Kidney (tissue), 14 donors: ENCODE measurements around the gene SLC37A4. TPM values are rescaled to one million over a fixed set of nuclear protein-coding genes. Genes with fewer than 3 reads are reported as not detected.
A peak's percentile ranks its signal among the peaks of the same experiment; 100 is the strongest.

Experiments
- DNase-seq, 5 donors: peaks; one replicate each; pipeline ENCODE4 v3.0.0-alpha.2; 2013 to 2020
- FAIRE-seq: peaks from 2 replicates; lab custom pipeline; 2012; peaks lifted over from hg19 to GRCh38; lab: Jason Lieb, UNC
- H3K27ac ChIP-seq, 2 donors: one replicate each; pipeline ENCODE4 v1.7.0; 2013; ENCODE audit warnings: low read depth in 2 of 2, low read length in 2 of 2, inconsistent platforms in 1 of 2
- H3K27me3 ChIP-seq: one replicate; pipeline ENCODE4 v1.7.1; 2013; ENCODE audit warnings: low read length, inconsistent platforms; ENCODE audit not compliant: control insufficient read depth, insufficient read depth
- H3K36me3 ChIP-seq, 3 donors: one replicate each; pipeline versions ENCODE4 v1.7.0 to v1.7.1; 2013; ENCODE audit warnings: low read length in 3 of 3, control low read depth in 1 of 3, inconsistent platforms in 1 of 3; ENCODE audit not compliant: insufficient read depth in 3 of 3, control insufficient read depth in 2 of 3
- H3K4me1 ChIP-seq, 3 donors: one replicate each; pipeline versions ENCODE4 v1.7.0 to v1.7.1; 2013; ENCODE audit warnings: low read length in 3 of 3, inconsistent platforms in 1 of 3, low read depth in 1 of 3; ENCODE audit not compliant: control insufficient read depth in 2 of 3, insufficient read depth in 2 of 3
- H3K4me3 ChIP-seq, 3 donors: one replicate each; pipeline versions ENCODE4 v1.7.0 to v1.8.1; 2013; ENCODE audit warnings: low read length in 3 of 3, control low read depth in 1 of 3, inconsistent platforms in 1 of 3
- H3K9ac ChIP-seq, 3 donors: one replicate each; pipeline versions ENCODE4 v1.7.0 to v1.7.1; 2013; ENCODE audit warnings: low read length in 3 of 3, control low read depth in 1 of 3, inconsistent platforms in 1 of 3
- H3K9me3 ChIP-seq, 3 donors: one replicate each; pipeline versions ENCODE4 v1.7.0 to v1.7.1; 2013; ENCODE audit warnings: low read length in 3 of 3, control low read depth in 1 of 3, inconsistent platforms in 1 of 3; ENCODE audit not compliant: control insufficient read depth in 2 of 3, insufficient read depth in 1 of 3
- CTCF ChIP-seq: IDR thresholded peaks from 3 replicates; pipeline ENCODE4 v1.5.1; 2012; ENCODE audit warnings: mild to moderate bottlenecking, moderate library complexity, borderline replicate concordance; ENCODE audit not compliant: insufficient read depth; ENCODE audit errors: extremely low read depth
- intact Hi-C: fragments of 100-400 bp; cut with DNase I; formaldehyde crosslinking; loops from one replicate; pipeline ENCODE4 v1.11.1; 2022
- polyA plus RNA-seq: library from polyadenylated mRNA; stranded (reverse); fragments of 350-450 nt; fragmentation: Illumina TruSeq; extraction: RNeasy Lipid Tissue Mini Kit (QIAGEN cat#74804); gene quantifications from one replicate; pipeline ENCODE4 v1.2.3, GENCODE V29; 2014; ENCODE audit warnings: low read depth, low replicate concordance; ENCODE audit not compliant: insufficient read depth
- total RNA-seq: library from RNA; stranded (reverse); fragmentation: NEBNext Ultra II Directional; extraction: Animal tissue kit (Norgen Biotek cat#: 25700); gene quantifications from one replicate; pipeline ENCODE4 v1.2.1, GENCODE V29; 2021
- donor health status: control.
- donor health status: control.
- donor health status: control.
- donor health status: control.
- donor health status: control.
- donor health status: DM: yes; HTN: yes; CAD: no.
- donor health status: Normal renal cell carcinoma (clear cell type).

Gene SLC37A4
- total and polyA plus RNA-seq, 2 donors from 2014 or later: 49.5 to 115 TPM

- H3K4me1 ChIP-seq: peaks cover 5 to 62% (median 53%) of the 10 kb centered on the region in 3 donors
- H3K9me3 ChIP-seq: no peaks in the 10 kb centered on the region
- H3K27ac ChIP-seq: peak overlapping the region; percentile 60 to 66
- TF ChIP-seq CTCF: no peak
- no peak for DNase-seq
- H3K4me3 ChIP-seq: peak overlapping the region in 2 of 3 donors; percentile 53 to 91
- H3K9ac ChIP-seq: no peak overlapping the region
- FAIRE-seq: no peak
- no peaks in the 10 kb centered on the region for H3K27me3 ChIP-seq
- peaks cover 9 to 47% (median 33%) of the 10 kb centered on the region in 3 donors for H3K36me3 ChIP-seq
- intact Hi-C loops: no loop called here
Observed at GRCh38 chr11:119024430-119025098, 6.1 kb downstream of the SLC37A4 start.

- no peak for TF ChIP-seq CTCF
- Histone ChIP-seq H3K27me3 (no peaks in the 10 kb centered on the region), H3K4me3 (no peak overlapping the region), H3K27ac (no peak overlapping the region), H3K36me3 (peaks cover 9 to 47% (median 33%) of the 10 kb centered on the region in 3 donors), H3K4me1 (peaks cover 1 to 57% (median 47%) of the 10 kb centered on the region in 3 donors), H3K9me3 (no peaks in the 10 kb centered on the region), H3K9ac (no peak overlapping the region)
- DNase-seq: no peak
- intact Hi-C loops: no loop called here
- no peak for FAIRE-seq
Observed at GRCh38 chr11:119023741-119024140, 6.9 kb downstream of the SLC37A4 start.

GRCh38 chr11:119021631-119022030 is 9.0 kb downstream of the SLC37A4 start:
- H3K9ac ChIP-seq: no peak overlapping the region
- DNase-seq (no peak), FAIRE-seq (no peak)
- H3K27me3 ChIP-seq: no peaks in the 10 kb centered on the region
- peaks cover 9 to 37% (median 23%) of the 10 kb centered on the region in 3 donors for H3K36me3 ChIP-seq
- no peak overlapping the region for H3K4me3 ChIP-seq
- peaks cover 0 to 47% (median 37%) of the 10 kb centered on the region in 3 donors for H3K4me1 ChIP-seq
- no peak overlapping the region for H3K27ac ChIP-seq
- intact Hi-C loops: no loop called here
- TF ChIP-seq CTCF: no peak
- no peaks in the 10 kb centered on the region for H3K9me3 ChIP-seq
